Stomach (tissue), 4 donors: ENCODE measurements around the gene DOP1B.

Experiments
- POLR2A ChIP-seq, 4 donors: fragments of 450-650 bp; IDR thresholded peaks; one replicate each; pipeline ENCODE4 v1.6.1; 2016; ENCODE audit warnings: antibody characterized with exemption in 4 of 4, control low read depth in 2 of 4, mild to moderate bottlenecking in 1 of 4, moderate library complexity in 1 of 4
- POLR2AphosphoS5 ChIP-seq, 3 donors: sonication (generic); formaldehyde crosslinking; IDR thresholded peaks; one replicate each; pipeline ENCODE4 v1.6.1; 2016; ENCODE audit warnings: antibody characterized with exemption in 3 of 3
- TF ChIP-seq, protein P1 (sequence below), 7 experiments: fragments of 450-650 bp in 4 of 7; fragments of 200-600 bp in 3 of 7; sonication (generic) in 3 of 7; IDR thresholded peaks; one replicate each; pipeline ENCODE4 v1.5.1; 2016 to 2019; ENCODE audit warnings: antibody characterized with exemption in 7 of 7, control low read depth in 2 of 7, mild to moderate bottlenecking in 1 of 7

DNA sequence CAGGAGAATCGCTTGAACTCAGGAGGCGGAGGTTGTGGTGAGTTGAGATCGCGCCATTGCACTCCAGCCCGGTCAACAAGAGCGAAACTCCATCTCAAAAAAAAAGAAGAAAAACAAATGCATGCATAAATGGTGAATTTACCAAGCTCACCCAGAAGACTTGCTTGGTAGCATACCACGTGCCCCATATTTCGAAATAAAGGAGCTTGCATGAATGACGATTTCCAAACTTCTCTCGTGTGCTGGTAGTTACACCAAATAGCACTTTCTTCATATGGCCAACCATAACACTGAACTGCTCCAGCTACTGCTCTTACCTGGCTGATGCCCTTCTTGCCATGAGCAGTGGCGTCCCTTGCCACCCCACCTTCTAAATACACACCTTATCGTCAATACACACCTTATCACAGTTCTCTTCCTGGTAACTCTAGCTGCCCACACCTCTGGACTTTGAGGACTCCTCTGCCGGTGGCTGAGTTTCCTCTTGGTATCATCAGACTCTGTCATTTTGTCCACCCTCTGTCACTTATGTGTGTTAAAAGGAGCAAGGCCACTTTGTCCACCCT, 2.8 kb downstream of the DOP1B start:
- TF ChIP-seq POLR2A (IDR thresholded peaks at IDR 0.05) (no peak), POLR2AphosphoS5 (IDR thresholded peaks at IDR 0.05) (peak in 2 of 3 donors; percentile 54 to 73)
- TF ChIP-seq, protein P1, sequence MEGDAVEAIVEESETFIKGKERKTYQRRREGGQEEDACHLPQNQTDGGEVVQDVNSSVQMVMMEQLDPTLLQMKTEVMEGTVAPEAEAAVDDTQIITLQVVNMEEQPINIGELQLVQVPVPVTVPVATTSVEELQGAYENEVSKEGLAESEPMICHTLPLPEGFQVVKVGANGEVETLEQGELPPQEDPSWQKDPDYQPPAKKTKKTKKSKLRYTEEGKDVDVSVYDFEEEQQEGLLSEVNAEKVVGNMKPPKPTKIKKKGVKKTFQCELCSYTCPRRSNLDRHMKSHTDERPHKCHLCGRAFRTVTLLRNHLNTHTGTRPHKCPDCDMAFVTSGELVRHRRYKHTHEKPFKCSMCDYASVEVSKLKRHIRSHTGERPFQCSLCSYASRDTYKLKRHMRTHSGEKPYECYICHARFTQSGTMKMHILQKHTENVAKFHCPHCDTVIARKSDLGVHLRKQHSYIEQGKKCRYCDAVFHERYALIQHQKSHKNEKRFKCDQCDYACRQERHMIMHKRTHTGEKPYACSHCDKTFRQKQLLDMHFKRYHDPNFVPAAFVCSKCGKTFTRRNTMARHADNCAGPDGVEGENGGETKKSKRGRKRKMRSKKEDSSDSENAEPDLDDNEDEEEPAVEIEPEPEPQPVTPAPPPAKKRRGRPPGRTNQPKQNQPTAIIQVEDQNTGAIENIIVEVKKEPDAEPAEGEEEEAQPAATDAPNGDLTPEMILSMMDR (IDR thresholded peaks at IDR 0.05): no peak
